Activated T-cell treated with anti-CD3 and anti-CD28 coated beads, Interleukin-2, amount 50 U/mL, for 1 hour (primary cell): Measurements from ENCODE around the gene CCND1.
A peak's percentile ranks its signal among the peaks of the same experiment; 100 is the strongest.

Experiments used
- DNase-seq: peaks from one replicate; pipeline ENCODE4 v3.0.0-alpha.2; 2020

The CCND1 gene

GRCh38 chr11:69640995-69641581 is at the start of gene CCND1:
CCND1 (plus strand) TSS chr11:69641156; CDS start chr11:69641314, 158 bp downstream.
- peak; percentile 49 for DNase-seq

DNA sequence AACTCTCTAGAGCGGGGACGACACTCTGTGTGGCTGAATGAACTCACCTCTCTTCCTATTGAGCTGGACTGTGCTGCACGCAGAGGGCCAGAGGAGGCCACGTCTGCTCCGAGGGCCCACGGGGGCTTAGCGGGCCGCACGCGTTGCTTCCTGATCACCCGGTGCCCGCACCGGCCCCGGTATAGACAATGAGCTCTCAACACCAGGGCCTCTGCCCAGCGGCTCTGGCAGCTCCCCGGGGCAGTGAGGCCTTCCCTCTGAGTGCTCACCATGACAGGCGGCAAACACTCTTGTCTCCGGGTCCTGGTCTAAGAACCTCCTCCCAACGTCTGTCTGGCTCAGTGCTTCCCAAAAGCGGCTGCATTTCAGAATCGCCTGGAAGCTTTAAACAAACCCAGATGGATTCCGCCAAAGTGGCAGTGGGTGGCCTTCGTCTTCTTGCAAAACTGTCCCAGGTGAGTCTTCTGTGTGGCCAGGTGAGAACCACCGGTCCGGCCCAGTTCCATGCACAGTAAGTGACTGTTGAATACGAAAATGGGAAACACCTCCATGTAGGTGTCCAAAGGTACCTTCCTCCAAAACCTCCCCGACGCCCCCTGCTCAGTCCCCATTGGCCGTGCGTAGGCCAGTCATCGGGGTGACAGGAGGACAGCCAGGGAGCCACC is 47.8 kb upstream of the CCND1 start:
- DNase-seq, result no peak

GRCh38 chr11:69593851-69594250 is 47.1 kb upstream of the CCND1 start:
- DNase-seq, result no peak

DNA sequence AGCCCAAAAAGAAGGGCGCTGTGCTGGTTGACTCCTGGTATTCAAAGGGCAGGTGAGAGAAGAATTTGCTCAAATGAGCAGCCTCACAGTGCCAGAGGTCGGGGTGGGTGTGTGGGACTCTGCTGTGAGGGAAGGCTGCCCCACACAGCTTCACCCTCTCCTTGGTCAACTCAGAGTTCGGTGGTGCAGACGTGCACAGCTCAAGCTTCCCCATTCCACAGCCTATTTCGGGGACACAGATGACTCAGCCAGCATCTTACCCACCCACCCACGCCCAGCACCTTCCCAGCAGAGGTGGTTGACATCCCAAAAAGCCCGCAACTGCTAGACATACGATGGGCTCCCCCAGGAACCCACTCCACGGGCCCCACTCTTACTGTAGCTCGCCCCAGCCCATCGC is 46.5 kb upstream of the CCND1 start:
- no peak for DNase-seq

GRCh38 chr11:69595805-69596665 is 44.9 kb upstream of the CCND1 start:
- no peak for DNase-seq

- no peak for DNase-seq
These were observed 42.8 kb upstream of the CCND1 start for GRCh38 chr11:69598147-69598546.

GRCh38 chr11:69599502-69599901 is 41.5 kb upstream of the CCND1 start:
- no peak for DNase-seq

DNA sequence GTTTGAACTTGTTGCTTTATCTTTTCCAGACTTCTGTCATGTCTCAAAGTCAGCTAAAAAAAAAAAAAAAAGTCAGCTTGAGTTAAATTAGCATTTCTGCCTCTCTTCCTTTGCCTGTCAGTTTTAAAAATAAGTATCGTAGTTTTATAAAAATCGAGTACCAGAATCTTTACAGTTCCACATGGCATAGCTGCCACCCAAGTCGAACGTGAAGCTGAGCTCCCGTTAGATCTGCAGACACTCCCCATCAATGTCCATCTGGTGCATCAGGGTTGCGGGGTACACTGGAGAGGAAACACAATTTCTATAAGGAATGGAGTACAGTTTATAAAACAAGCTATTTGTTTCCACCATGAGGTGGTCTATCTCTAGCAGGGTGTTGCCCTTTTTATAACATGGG is 41.0 kb upstream of the CCND1 start:
- no peak for DNase-seq

GRCh38 chr11:69601011-69601975 is 39.7 kb upstream of the CCND1 start:
- no peak for DNase-seq

GRCh38 chr11:69603111-69603836 is 37.7 kb upstream of the CCND1 start:
- DNase-seq, result no peak

GRCh38 chr11:69604055-69604454 is 36.9 kb upstream of the CCND1 start:
- DNase-seq, result no peak

DNA sequence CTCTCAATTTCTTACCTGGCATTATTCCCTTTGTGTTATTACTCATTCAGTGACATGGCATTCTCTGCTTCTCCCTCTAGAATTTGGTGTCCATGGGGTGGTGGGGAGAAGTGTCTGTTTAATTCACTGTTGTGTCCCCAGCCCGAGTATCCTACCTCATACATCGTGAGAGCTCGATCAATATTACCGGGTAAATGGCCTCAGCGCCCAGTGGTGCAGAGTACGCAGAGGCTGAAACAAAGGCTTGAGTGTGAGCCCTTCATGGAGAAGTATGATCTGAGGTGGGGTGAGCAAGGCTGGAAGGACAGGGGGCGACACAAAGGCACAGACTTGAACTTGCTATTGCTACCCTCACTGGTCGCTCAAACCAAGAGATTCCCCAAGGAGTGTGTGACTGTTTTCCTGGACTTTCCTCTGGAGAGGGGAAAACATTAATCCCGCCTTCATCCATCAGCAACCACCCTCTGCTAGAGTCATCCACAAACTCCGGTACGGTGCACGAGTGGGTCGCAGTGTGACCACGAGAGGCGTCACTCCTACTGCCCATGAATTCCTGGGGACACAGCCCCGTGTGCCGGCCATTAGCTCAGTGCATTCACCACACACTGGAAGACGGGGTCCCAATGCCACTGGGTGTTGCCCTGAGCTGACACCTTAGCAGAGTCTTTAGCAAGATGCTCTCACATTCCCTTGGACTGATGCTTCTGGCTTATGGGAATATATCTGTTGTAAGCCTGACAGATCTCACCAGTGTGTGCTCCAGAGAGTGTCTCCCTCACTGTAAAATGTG is 35.0 kb upstream of the CCND1 start:
- DNase-seq, result no peak

DNA sequence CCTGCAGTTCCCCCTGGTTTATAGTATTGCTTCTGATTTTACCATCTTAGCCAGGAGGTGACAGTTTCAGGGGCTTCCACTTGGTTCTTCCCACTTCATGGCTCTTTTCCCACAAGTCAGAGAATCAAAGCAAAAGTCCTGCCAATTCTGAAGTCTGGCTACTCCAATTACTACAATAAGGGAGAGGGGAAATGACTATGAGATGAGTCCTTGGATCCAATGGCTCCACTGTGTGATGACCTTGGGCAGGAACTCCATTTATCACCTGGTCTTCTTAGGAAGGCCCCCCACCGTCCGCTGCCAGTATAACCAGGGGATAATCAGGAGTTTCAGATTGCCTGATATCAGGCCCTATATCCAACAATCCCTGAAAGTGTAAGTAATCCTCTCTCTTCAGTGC is 31.6 kb upstream of the CCND1 start:
- no peak for DNase-seq

DNA sequence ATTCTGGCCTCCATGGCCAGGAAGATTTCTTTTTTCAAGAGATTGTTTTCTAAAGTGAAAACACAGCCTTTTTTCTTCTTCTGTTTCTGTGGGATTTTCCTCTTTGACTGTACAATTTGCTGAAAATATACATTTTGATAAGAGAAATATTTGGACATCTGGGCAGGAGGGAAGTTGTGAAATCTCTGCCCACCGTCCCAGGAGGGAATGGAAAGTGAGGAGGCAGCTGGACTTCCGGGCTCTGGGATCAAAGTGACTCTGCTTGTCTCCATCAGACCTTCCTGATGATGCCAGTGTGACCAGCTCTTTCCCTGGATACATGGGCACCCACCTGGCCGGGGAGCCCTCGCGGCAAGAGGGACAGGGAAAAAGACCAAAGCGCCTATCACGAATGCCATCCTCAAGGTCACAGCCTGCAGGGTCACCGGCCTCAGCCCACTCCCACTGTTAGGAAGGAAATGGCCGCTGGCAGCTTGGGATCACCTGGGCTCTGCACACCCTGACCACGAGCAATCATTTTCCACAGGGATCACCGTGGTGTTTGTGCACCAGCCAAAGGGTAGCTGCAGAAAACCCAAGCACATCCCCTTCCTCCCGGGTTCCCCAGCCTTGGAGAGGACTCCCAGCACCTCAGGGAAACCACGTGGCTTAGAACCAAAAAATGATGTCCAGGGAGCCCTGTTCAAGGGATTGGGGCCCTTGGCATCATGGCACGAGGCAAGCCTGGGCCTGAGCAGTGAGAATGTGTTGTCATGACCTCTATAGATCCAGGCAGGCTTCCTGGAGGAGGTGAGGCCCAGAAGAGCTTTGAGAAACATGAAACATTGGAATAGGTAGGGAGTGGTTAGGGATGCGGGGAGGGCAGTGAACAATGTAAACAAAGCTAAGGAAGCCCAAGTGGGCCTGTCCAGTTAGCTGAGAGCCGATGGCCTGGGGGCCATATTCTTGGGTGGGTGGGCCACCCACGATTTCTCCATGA is 29.1 kb upstream of the CCND1 start:
- DNase-seq, result no peak

GRCh38 chr11:69613594-69613993 is 27.4 kb upstream of the CCND1 start:
- DNase-seq, result no peak

GRCh38 chr11:69614085-69614484 is 26.9 kb upstream of the CCND1 start:
- DNase-seq, result no peak

- DNase-seq, result no peak
These were observed 25.2 kb upstream of the CCND1 start for GRCh38 chr11:69615545-69616278.

- DNase-seq, result no peak
These were observed 23.7 kb upstream of the CCND1 start for GRCh38 chr11:69617220-69617619.

GRCh38 chr11:69617682-69618081 is 23.3 kb upstream of the CCND1 start:
- DNase-seq, result no peak
